GM21526 (cell line): Measurements from ENCODE around the gene MPC2.
"Not testable (repeated sequence)": the region's sequence is repeated elsewhere in the genome, so short reads cannot be mapped to it uniquely, and the experiment has no call there.

ENCODE experiments used
- ATAC-seq: cut with Tn5 transposase; IDR thresholded peaks from one replicate; pipeline ENCODE4 v1.9.1; 2021; ENCODE audit warnings: moderate library complexity; ENCODE audit not compliant: unreplicated experiment, low FRiP score

The MPC2 gene

DNA sequence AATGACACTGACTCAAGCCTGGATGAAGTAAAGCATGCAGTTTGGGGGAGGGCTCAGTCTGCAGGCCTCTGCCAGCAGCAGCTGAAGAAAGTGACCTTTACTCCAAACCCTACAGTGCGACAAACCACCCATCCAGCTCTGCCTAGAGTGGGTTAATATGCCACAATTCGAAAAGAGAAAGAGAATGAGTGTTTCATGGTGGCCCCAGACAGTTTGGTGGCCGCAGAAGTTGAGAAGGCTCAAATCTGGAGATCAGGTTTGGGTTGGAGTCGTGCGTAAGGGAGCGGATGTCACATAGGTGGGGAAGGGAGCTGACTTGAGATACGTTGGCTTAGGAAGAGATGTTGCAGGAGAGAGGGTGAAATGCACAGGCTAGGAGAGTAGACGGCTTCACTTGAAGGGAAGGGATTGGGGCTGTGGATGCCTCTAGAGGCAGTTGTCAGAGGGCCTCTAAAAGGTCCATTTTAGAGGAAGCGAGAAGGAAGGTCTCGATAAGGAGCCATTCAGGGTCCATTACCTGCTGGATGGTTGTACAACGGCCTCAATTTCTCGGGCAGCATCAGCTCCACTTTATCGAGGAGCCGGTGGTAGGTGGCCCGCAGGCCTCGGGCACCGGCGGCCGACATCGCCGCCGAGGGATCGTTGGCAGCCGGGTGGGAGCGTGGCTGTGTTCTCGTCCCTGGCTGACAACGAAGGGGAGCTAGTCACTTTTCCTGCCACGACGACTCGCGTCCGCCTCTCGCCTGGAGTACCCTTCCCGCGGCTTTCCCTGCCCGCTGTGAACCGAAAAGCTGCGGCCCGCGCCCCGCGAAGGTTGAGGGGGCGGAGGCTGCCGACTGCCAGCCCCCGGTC is 1.4 kb downstream of the MPC2 start:
- ATAC-seq, result peak; percentile 9

DNA sequence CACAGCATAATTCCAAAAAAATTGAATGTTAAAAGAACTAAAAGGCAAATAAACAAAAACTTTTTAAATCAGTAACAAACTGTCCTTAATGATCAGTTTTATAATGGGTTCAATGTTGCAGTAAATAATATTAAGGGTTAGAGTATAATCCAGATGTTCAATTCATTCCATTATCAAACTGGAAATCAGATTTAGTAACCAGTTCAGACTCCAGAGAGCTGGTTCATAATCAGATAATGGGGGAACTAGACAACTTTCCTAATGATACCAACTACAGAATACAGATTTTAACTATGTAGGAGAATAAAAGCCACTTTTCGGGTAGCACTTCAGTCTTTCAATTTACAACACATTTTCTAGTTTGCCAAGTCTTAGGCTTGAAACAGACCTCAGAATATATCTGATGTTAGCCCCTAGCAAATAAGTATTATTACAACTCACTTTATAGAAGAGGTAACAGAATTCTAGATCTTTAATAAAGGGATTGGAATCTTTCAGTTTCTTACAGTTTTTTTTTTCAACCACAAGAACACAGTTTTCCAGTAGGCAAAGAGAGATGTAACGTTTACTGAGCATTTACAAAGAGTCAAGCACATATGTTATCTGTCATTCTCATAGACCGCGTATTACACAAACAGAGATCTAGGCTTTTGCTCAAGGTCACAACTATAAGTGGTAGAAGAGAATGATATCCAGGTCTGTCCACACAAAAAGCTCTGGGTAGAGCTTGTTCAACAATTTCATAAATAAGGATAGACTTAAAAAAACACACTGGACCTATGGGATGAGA is 2.3 kb downstream of the MPC2 start:
- ATAC-seq, result no peak

DNA sequence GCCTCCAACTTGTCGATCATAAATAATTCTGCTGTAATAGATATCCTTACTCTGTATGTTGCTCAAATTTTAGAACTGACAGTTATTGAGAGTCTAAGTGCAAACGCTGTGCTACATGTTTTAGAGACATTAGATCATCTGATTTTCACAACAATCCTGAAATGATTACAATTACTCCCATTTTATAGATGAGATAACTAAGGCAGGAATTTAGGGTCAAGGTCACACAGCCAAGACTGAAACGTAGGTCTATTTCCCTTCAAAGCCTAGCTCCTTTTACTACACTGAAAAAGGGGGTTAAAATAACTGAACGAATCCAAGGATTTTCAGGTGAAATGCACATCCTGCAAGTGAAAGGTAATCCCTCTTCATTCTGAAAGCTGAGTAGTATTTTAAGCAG is 3.1 kb downstream of the MPC2 start:
- no peak for ATAC-seq

DNA sequence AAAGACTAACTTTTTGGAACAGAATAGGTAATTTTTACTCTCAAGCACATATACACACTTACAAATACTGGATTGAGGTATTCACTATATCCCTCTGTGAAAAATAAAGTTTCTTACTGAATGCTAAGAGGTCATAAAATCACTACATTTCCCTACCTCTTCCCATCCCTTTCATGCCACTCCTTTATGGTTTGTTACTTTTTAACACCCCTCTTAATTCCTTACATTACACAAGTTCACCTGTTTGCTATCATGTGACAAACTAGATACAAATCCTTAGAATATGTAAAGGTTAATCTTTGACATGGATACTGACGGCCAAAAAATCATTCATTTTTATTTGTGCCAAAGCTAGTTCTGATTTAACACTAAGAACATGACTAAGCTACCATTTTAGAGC is 7.1 kb downstream of the MPC2 start:
- no peak for ATAC-seq

DNA sequence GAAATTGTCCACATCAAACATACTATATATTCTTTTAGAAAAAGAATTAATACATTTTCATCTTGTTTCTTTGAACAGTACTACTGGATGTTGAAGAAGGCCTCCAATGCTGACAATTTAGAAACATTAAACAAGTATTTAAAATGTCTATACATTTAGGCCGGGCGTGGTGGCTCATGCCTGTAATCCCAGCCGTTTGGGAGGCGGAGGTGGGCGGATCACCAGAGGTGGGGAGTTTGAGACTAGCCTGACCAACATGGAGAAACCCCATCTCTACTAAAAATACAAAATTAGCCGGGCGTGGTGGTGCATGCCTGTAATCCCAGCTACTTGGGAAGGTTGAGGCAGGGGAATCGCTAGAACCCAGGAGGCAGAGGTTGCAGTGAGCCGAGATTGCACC is 8.0 kb downstream of the MPC2 start:
- not testable (repeated sequence) for ATAC-seq

DNA sequence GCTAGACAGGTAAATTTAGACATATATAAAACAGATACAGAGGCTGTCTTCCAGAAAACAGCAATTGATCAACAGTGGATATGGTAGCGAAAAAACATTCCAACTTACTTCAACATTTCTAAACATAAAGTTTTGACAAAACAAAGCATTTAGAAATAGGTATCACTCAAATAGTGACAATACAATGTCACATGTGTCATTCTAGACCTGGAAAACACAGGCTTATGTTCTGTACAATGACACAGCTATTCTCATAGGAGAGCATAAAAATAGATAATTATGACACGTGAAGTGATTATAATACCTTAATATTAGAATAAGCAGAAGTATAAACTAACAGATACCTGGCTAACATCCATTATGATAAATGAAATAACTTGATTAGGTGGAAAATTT is 8.4 kb downstream of the MPC2 start:
- ATAC-seq, result no peak

DNA sequence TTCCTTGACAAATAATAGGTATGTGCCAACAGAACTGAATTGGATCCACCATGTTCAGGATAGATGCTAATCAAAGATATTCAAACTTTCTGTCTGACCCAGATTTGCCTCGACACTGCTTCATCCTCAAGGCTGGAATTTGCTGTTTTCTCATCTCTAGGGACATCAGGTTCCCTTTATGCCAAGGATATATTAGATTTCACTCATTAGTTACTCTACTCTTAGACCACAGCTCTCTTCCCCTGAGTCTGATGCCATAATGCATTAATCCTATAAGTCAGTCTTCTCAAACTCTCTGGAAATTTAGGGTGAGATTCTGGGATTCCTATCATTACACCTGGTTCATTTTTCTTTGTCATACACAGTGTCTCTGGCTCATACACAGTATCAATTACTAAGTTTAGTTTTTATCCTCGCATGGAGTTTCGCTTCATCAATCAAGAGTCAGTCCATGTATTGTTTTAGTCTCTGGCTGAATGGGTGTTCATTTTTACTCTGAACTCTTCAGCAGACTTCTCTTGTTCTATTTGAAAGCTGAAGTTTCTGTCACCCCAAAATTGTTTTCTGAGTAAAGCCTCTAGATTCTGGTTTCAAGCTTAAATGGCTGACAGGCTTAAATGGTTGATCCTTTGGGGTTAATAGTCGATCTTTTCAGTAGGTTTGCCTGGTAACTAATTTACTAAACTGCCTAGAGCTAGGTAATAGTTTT is 9.7 kb downstream of the MPC2 start:
- no peak for ATAC-seq

DNA sequence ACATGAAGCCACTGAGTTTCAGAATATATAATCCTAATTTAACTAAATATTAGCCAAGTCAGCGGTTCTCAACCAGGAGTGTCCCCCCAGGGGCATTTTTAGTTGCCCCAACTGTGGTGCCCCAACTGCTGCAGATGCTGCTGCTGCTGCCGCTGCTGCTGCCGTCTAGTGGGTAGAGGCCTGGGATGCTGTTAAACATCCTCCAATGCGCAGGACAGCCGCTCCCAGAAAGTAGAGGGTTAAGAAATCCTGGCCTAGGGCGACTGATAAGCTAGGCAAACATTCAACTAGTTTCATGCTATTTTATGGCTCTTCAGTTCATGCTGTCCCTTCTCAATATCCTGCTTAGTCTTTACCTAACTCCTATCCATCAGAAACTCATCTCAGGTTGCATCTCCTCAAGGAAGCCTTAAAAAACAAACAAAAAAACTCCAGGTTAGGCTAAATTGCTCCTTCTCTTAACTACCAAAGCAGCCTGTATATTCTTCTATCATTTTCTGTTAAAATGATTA is 10.3 kb downstream of the MPC2 start:
- no peak for ATAC-seq

DNA sequence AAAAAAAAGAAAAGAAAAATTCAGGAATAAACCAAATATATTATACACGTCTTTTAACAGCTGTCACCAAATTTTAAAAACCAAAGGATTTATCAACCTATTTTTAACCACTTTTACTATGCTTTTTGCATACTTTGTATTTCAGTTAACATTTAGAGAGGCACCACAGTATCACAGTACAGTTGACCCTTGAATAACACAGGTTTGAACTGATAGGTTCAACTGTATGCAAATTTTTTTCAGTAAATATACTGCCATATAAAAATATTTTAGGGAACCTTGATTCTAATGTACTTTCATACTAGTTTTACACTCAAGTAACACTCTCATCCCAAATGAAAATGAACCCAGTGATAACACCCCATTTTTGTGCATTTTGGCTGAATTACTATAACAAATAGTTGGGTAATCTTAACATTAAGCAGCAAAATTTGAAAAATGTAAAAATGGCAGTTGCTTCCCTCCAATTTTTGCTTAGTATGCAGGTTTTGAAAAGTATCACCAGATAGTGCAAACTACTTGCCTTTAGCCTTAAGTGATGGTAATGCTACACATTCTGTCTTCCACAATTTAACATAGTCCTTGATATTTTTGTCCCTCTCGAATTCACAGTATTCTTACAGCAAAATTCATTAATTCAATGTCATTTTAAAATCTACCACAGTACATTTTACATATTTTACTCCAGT is 12.2 kb downstream of the MPC2 start:
- ATAC-seq, result no peak

DNA sequence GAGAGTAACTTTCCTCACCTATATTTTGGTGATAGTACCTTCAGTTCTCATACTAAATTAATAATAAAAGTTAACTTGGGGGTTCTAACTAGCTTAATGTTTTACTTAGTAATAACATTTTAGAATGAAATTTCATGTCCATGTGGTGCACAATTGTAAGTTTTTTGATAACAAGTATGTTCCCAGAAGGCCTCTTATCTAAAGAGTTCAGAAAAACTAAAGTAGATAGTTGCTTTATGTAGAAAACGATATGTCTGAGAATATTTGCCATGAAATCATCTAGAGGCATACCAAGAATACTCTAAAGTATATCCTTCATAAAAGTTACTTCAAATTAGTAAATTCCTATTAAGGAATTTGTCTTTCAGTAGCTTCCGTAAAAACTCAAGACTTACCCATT is 12.8 kb downstream of the MPC2 start:
- no peak for ATAC-seq

DNA sequence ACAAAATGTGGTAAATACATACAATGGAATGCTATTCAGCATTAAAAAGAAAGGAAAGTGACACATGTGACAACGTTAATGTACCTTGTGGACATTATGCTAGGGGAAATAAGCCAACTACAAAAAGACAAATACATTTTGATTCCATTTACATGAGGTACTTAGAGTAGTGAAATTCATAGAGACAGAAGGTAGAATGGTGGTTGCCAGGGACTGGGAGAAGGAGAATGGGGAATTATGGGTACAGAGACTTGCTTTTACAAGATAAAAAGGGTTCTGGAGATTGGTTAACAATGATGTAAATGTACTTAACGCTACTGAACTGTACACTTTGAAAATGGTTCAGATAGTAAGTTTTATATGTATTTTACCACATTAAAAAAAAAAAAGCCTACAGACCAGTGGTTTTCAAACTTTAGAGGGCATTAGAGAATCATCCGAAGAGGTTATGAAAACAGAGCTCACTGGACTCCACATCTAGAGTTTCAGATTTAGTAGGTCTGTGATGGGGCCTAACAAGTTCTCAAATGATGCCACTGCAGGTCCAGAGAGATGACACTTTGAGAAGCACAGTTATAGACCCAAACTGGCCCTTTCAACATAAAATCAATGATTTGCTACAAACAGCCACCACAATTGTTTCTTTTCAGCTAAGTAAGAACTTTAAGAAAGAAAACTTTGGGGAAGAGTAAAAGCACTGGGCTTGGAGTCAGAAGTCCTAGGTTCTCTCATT is 13.4 kb downstream of the MPC2 start:
- ATAC-seq, result no peak

DNA sequence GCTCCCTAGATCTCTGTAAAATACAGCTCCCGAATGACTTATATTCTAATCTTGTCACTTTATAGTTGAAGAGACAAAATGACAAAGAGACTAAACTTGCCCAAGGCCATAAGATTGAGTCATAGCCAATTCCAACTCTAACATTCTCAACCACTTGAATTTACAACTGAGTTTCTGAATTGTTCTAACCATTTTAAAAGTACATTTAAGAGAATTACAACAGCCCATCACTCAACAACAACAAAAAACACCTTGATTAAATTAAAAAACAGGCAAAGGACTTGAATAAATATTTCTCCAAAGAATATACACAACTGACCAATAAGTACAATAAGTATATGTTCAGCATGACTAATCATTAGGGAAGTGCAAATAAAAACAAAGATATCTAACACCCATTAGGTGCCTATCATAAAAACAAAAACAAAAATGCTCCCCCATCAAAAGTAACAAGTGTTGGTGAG is 14.2 kb downstream of the MPC2 start:
- no peak for ATAC-seq

DNA sequence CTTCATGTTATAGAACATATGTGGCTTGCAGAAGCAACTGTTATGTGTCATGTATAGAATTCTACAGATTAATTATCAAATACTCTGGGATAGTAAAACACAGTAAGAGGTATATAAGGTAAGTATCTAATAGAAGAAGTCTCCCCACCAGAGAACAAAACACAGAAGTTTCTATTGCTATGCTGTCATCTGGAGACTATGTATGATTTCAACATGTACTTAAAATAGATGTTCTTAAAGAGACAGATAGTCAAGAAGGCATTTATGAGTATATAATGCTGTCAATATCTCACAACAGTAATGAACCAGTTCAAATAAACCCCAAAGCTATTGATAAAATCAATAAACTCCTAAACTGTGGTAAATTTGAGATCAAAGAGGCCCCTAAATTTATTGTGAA is 14.8 kb downstream of the MPC2 start:
- ATAC-seq, result no peak

DNA sequence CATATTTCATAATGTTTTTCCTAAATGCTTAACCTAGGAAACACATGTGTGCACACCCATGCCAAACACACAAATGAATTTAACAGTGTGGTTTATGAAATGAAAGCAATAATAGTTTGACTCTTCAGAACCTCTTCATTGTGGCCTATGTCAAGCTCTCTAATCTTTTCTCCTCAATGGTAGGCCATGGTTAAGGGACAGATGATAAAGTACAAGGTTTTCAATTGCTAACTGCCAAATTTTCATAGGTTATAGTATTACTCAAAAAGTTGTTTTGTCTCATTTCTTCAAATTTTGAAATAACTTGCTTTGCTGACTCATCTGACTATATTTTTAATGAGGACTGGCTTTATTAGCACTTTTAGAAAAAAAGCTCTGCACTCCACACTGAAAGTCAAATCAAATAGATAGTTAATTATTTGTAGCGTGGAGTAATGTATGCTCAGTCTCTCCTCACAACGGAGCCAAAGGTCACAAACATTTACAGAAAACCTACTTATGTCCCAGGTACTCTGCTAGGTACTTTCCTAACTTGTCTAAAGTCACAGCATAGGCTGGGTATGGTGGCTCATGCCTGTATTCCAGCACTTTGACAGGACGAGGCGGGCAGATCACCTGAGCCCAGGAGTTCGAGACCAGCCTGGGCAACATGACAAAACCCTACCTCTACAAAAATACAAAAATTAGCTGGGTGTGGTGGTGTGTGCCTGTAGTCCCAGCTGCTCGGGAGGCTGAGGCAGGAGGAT is 19.9 kb downstream of the MPC2 start:
- no peak for ATAC-seq

DNA sequence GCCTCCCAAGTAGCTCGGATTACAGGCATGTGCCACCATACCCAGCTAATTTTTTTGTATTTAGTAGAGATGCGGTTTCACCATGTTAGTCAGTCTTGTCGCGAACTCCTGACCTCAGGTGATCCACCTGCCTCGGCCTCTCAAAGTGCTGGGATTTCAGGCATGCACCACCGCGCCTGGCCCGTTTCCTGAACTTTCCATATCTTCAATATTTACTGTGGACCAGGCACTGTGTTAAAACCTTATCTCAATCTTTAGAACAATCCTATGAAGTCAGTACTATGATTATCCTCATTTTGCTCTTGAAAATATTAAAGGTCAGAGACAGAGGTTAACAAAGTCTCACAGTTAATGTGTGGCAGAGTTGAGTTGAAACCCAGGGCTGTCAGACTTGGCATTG is 21.3 kb downstream of the MPC2 start:
- ATAC-seq, result no peak

DNA sequence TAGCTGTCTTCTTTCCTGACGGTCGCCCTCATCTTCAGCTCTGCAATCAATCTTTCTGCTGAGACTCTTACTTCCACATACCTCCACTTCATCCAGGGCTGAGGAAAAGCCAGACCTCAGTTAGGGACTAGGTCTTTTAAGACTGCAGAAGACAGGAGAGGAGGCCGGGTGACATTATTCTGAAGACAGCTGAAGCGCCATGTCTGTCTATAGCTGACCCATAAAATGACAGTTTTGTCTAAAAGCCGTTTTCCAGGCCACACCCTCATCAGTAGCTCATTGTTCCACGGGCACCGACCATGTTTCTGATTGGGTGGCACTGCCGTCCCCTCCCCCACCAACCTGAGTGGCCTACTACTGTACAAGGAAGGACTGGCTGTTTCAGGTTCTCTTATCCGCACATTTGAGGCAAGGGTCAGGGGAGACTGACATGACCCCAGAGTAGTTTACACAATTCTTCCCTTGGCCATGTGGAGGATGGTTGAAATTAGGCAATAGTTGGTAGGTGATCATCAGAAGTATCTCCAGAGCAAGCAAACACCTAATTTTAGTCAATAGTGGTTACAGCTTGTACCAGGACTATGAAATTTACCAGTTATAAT is 22.9 kb downstream of the MPC2 start, which contains the start of gene ADCY10:
Gene ADCY10, minus strand, starts transcription at position 240 of the 602 bp plus-strand sequence. CDS start 8,994 bp downstream, outside the sequence.
- no peak for ATAC-seq

DNA sequence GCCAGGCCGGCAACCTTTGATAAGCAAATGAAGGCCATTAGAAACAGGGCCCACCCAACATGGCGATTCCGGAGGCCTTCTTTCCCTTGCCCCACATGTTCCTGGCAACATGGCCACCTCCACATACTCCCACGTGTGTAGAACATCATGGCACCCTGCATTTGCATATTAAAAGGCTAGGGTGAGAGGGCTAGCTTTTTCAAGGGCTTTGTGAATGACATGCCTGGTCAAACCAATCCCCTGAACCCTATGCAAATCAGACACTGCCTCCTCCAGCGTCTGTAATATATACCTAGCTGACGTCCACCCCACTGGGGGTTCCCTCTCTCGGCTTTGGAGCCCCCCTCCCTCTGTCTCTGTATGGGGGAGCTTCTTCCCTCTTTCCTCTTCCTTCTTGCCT is 24.6 kb downstream of the MPC2 start:
- ATAC-seq, result no peak

DNA sequence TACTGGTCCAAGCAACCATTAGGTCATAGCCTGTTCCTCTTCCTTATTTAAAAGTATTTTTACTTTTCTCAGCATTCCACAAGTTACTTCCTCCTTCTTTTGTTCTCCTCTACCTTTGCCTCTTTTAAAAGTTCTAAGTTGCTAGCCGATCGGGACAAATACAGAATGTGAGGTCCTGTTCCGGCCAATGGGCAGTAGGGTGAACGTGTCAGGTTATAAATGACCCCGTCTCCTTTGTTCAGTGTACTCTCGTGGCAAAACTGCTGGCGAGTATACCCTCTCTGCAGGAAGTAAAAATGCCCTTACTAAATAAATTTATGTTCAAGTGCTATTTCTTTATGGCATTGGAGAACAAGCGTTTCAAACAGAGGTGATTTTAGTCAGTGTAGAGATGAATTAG is 25.5 kb downstream of the MPC2 start:
- ATAC-seq, result no peak

DNA sequence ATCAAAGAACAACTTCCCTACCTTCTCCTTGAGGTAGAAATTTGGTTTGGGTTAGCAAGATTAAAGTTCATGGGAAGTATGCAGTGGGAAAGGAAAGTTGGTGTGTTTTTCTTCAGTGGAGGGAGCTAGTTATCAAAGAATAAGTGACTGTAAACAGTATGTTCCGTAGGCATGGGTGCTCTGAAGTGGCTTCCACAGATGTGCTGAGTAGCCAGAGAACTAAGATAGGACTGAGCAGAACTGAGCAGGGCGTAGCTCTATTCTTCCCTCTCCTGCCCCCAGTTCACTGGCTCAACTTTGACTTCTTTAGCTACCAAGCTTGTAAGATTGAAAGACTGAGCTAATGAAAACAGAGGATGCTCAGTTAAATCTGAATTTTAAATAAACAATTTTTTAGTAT is 26.3 kb downstream of the MPC2 start:
- no peak for ATAC-seq
